Measurements from ENCODE around the gene NME8.

NME8 gene

GRCh38 chr7:37832194-37832593, 16.2 kb upstream of the NME8 start:
- Mint-ChIP-seq H3K4me3 (no peak overlapping the region), H3K27me3 (no peaks in the 10 kb centered on the region), H3K36me3 (no peaks in the 10 kb centered on the region), H3K4me1 (peaks cover 17% of the 10 kb centered on the region), H3K9me3 (no peaks in the 10 kb centered on the region), H3K27ac (no peak overlapping the region)
- ATAC-seq (ENCODE audit: low read depth): peak; percentile 89
- DNase-seq (ENCODE audit: low spot score in 2 of 2): peak in 1 of 2 donors; percentile 9

- Mint-ChIP-seq H3K36me3 (no peaks in the 10 kb centered on the region), H3K9me3 (no peaks in the 10 kb centered on the region), H3K27ac (peak overlapping the region; percentile 70), H3K4me1 (peaks cover 17% of the 10 kb centered on the region), H3K4me3 (peak overlapping the region; percentile 87), H3K27me3 (no peaks in the 10 kb centered on the region)
- DNase-seq (ENCODE audit: low spot score in 2 of 2) (peak; percentile 28 to 45), ATAC-seq (ENCODE audit: low read depth) (peak; percentile 59)
Measured at GRCh38 chr7:37833107-37833817, 15.1 kb upstream of the NME8 start.

- DNase-seq (ENCODE audit: low spot score in 2 of 2): no peak
- Mint-ChIP-seq H3K4me3 (no peak overlapping the region), H3K9me3 (no peaks in the 10 kb centered on the region), H3K27ac (no peak overlapping the region), H3K27me3 (no peaks in the 10 kb centered on the region), H3K4me1 (peaks cover 17% of the 10 kb centered on the region), H3K36me3 (no peaks in the 10 kb centered on the region)
- no peak for ATAC-seq (ENCODE audit: low read depth)
Measured at GRCh38 chr7:37833818-37834146, 14.6 kb upstream of the NME8 start.

- Mint-ChIP-seq H3K4me1 (no peaks in the 10 kb centered on the region), H3K27ac (no peak overlapping the region), H3K4me3 (no peak overlapping the region), H3K9me3 (no peaks in the 10 kb centered on the region), H3K27me3 (peaks cover 8% of the 10 kb centered on the region), H3K36me3 (no peaks in the 10 kb centered on the region)
- DNase-seq (ENCODE audit: low spot score in 2 of 2) (no peak), ATAC-seq (ENCODE audit: low read depth) (no peak)
Measured at GRCh38 chr7:37853468-37853867, 5.1 kb downstream of the NME8 start.

- H3K4me1 Mint-ChIP-seq: no peaks in the 10 kb centered on the region
- H3K27ac Mint-ChIP-seq: no peak overlapping the region
- ATAC-seq (ENCODE audit: low read depth) (no peak), DNase-seq (ENCODE audit: low spot score in 2 of 2) (no peak)
- H3K36me3 Mint-ChIP-seq: peaks cover 2% of the 10 kb centered on the region
- H3K9me3 Mint-ChIP-seq: peaks cover 6% of the 10 kb centered on the region
- H3K27me3 Mint-ChIP-seq: peaks cover 9% of the 10 kb centered on the region
- H3K4me3 Mint-ChIP-seq: no peak overlapping the region
Measured at GRCh38 chr7:37882086-37882485, 33.7 kb downstream of the NME8 start.

GRCh38 chr7:37893359-37893758, 45.0 kb downstream of the NME8 start:
- H3K4me1 Mint-ChIP-seq: no peaks in the 10 kb centered on the region
- no peak for ATAC-seq (ENCODE audit: low read depth)
- H3K27ac Mint-ChIP-seq: no peak overlapping the region
- no peak overlapping the region for H3K4me3 Mint-ChIP-seq
- DNase-seq (ENCODE audit: low spot score in 2 of 2): no peak
- no peaks in the 10 kb centered on the region for H3K36me3 Mint-ChIP-seq
- peaks cover 12% of the 10 kb centered on the region for H3K27me3 Mint-ChIP-seq
- H3K9me3 Mint-ChIP-seq: no peaks in the 10 kb centered on the region

GRCh38 chr7:37894671-37895070, 46.3 kb downstream of the NME8 start:
- Mint-ChIP-seq H3K4me3 (no peak overlapping the region), H3K36me3 (no peaks in the 10 kb centered on the region), H3K27me3 (peaks cover 12% of the 10 kb centered on the region), H3K9me3 (no peaks in the 10 kb centered on the region), H3K4me1 (no peaks in the 10 kb centered on the region), H3K27ac (no peak overlapping the region)
- DNase-seq (ENCODE audit: low spot score in 2 of 2): no peak
- no peak for ATAC-seq (ENCODE audit: low read depth)

GRCh38 chr7:37899712-37900247, 51.4 kb downstream of the NME8 start:
- H3K4me1 Mint-ChIP-seq: peaks cover 5% of the 10 kb centered on the region
- no peak for ATAC-seq (ENCODE audit: low read depth)

GRCh38 chr7:37901236-37901827, 52.9 kb downstream of the NME8 start:
- no peak overlapping the region for H3K4me3 Mint-ChIP-seq
- ATAC-seq (ENCODE audit: low read depth) (no peak), DNase-seq (ENCODE audit: low spot score in 2 of 2) (no peak)

More at GRCh38 chr7:37899712-37900247, 51.4 kb downstream of the NME8 start:
- Mint-ChIP-seq H3K36me3 (no peaks in the 10 kb centered on the region), H3K27ac (no peak overlapping the region), H3K4me3 (no peak overlapping the region), H3K27me3 (peaks cover 9% of the 10 kb centered on the region), H3K9me3 (no peaks in the 10 kb centered on the region)
- no peak for DNase-seq (ENCODE audit: low spot score in 2 of 2)

GRCh38 chr7:37901890-37902524, 53.6 kb downstream of the NME8 start:
- H3K36me3 Mint-ChIP-seq: no peaks in the 10 kb centered on the region
- H3K27ac Mint-ChIP-seq: no peak overlapping the region
- no peak for ATAC-seq (ENCODE audit: low read depth)
- no peaks in the 10 kb centered on the region for H3K9me3 Mint-ChIP-seq
- H3K27me3 Mint-ChIP-seq: peaks cover 8% of the 10 kb centered on the region
- no peak overlapping the region for H3K4me3 Mint-ChIP-seq
- DNase-seq (ENCODE audit: low spot score in 2 of 2): no peak
- H3K4me1 Mint-ChIP-seq: peaks cover 5% of the 10 kb centered on the region

More at GRCh38 chr7:37901236-37901827, 52.9 kb downstream of the NME8 start:
- no peaks in the 10 kb centered on the region for H3K36me3 Mint-ChIP-seq
- H3K4me1 Mint-ChIP-seq: peaks cover 5% of the 10 kb centered on the region
- H3K9me3 Mint-ChIP-seq: no peaks in the 10 kb centered on the region
- H3K27ac Mint-ChIP-seq: no peak overlapping the region
- peaks cover 8% of the 10 kb centered on the region for H3K27me3 Mint-ChIP-seq

GRCh38 chr7:37908221-37908788, 59.9 kb downstream of the NME8 start:
- peaks cover 7% of the 10 kb centered on the region for H3K27me3 Mint-ChIP-seq
- H3K9me3 Mint-ChIP-seq: no peaks in the 10 kb centered on the region
- no peak for DNase-seq (ENCODE audit: low spot score in 2 of 2)
- ATAC-seq (ENCODE audit: low read depth): no peak
- no peak overlapping the region for H3K4me3 Mint-ChIP-seq
- no peaks in the 10 kb centered on the region for H3K4me1 Mint-ChIP-seq
- no peaks in the 10 kb centered on the region for H3K36me3 Mint-ChIP-seq
- no peak overlapping the region for H3K27ac Mint-ChIP-seq

GRCh38 chr7:37912756-37913155, 64.4 kb downstream of the NME8 start:
- Mint-ChIP-seq H3K27me3 (peaks cover 20% of the 10 kb centered on the region), H3K27ac (no peak overlapping the region), H3K4me1 (peaks cover 5% of the 10 kb centered on the region), H3K9me3 (no peaks in the 10 kb centered on the region), H3K4me3 (no peak overlapping the region), H3K36me3 (no peaks in the 10 kb centered on the region)
- DNase-seq (ENCODE audit: low spot score in 2 of 2) (no peak), ATAC-seq (ENCODE audit: low read depth) (no peak)

GRCh38 chr7:37915438-37915837, 67.0 kb downstream of the NME8 start:
- DNase-seq (ENCODE audit: low spot score in 2 of 2) (no peak), ATAC-seq (ENCODE audit: low read depth) (no peak)
- no peaks in the 10 kb centered on the region for H3K36me3 Mint-ChIP-seq
- H3K4me3 Mint-ChIP-seq: no peak overlapping the region
- no peak overlapping the region for H3K27ac Mint-ChIP-seq
- no peaks in the 10 kb centered on the region for H3K9me3 Mint-ChIP-seq
- H3K27me3 Mint-ChIP-seq: peaks cover 31% of the 10 kb centered on the region
- peaks cover 9% of the 10 kb centered on the region for H3K4me1 Mint-ChIP-seq

- H3K4me3 Mint-ChIP-seq: no peak overlapping the region
- peaks cover 30% of the 10 kb centered on the region for H3K27me3 Mint-ChIP-seq
- H3K27ac Mint-ChIP-seq: no peak overlapping the region
- H3K9me3 Mint-ChIP-seq: no peaks in the 10 kb centered on the region
- DNase-seq (ENCODE audit: low spot score in 2 of 2) (no peak), ATAC-seq (ENCODE audit: low read depth) (no peak)
- peaks cover 9% of the 10 kb centered on the region for H3K4me1 Mint-ChIP-seq
- no peaks in the 10 kb centered on the region for H3K36me3 Mint-ChIP-seq
Measured at GRCh38 chr7:37916017-37916672, 67.7 kb downstream of the NME8 start.
